Adrenal gland (tissue), 5 donors: ENCODE results near the gene SUGP1.

Source experiments
- CTCF ChIP-seq, 6 experiments: fragments of 450-650 bp in 4 of 6; fragments of 200-600 bp in 2 of 6; sonication (generic) in 1 of 6; IDR thresholded peaks; 1 replicate in 5 of 6; 2 replicates in 1 of 6; pipeline versions ENCODE4 v1.5.1 to v1.8.0; 2016 to 2021; ENCODE audit warnings: antibody characterized with exemption in 6 of 6, mild to moderate bottlenecking in 2 of 6, moderate library complexity in 1 of 6
- POLR2A ChIP-seq, 2 donors: fragments of 450-650 bp; IDR thresholded peaks; one replicate each; pipeline ENCODE4 v1.6.1; 2017; ENCODE audit warnings: antibody characterized with exemption in 2 of 2, mild to moderate bottlenecking in 2 of 2, moderate library complexity in 1 of 2
- donor health status: DM: no; HTN: no; CAD: no.

- TF ChIP-seq CTCF (IDR thresholded peaks at IDR 0.05): no peak
- TF ChIP-seq POLR2A (IDR thresholded peaks at IDR 0.05): no peak
Observed at GRCh38 chr19:19343762-19344161, 23.5 kb upstream of the SUGP1 start.
